GM18498 (cell line): ENCODE results near the gene C2.

Source experiments
- ATAC-seq: cut with Tn5 transposase; IDR thresholded peaks from one replicate; pipeline ENCODE4 v1.9.1; 2021; ENCODE audit warnings: mild to moderate bottlenecking, moderate library complexity; ENCODE audit not compliant: unreplicated experiment

C2 gene

DNA sequence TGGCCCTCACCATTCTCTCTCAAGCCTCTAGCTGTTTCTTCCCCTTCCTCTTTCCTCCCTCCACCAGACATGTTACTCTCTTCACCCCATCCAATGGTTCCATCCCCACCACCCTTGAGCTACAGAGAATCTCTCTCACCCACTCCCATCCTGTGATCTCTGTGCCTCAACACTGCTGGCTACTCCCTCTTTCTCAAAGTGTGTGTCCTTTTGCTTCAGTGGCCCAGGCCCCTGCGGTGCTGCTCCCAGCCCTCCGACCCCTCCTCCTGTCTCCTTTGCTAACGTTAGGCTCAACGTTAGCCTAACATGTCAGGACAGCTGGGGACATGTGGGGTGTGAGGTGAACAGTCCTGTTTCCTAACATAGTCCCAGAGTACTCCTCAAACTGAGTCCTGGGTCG, 25.4 kb downstream of the C2 start:
- ATAC-seq, result no peak

DNA sequence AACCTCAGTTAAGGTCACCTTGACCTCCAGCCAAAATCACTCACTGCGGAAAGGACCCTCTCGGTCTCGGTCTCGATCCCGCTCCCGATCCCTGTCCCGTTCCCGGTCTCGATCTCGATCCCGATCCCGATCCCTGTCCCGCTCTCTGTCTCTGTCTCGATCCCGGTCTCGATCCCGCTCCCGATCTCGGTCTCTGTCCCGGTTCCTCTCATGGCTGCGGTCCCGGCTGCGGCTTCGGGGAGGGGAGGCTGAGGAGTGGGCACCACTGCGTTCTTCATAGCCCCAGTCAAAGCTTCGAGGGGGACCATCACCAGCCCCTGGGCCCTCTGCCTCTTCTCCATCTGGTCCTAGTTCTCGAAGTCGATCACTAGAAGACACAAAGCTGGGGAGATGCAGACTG, 27.0 kb downstream of the C2 start:
- ATAC-seq, result no peak

DNA sequence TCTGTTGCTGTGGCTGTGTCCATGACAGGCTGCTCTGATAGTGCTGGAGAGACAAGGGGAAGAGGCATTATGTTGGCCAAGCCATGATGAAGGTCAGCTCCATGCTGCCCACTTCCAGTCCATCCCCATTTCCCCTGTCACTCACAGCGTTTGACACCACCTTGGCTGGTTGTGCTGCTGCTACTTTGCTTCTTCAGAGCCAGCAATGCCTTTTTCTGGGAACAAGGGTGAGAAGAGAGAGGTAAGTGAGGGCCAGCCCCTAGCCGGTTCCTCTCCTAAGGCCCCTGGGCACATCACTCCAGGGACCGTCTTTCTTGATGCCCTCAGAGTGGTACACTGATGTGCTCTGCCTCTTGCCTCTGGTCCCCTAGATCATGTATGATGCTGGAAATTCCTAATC, 29.3 kb downstream of the C2 start:
- ATAC-seq, result no peak

DNA sequence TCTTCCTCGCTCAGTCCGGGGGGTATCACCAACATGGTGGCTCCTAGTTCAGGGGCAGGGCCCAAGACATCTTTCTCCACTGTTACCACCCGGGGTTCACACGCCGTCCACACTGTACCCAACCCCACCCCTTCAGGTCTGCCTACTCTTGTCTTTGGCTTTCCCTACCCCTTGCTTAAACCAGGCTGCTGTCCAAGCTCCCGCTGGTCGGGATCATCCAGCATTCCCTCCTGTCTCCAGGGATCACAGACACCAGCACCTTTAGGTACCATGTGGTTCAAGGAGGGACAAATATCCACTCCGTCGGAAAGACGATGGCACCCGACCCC, 30.9 kb downstream of the C2 start:
- ATAC-seq, result peak; percentile 3

DNA sequence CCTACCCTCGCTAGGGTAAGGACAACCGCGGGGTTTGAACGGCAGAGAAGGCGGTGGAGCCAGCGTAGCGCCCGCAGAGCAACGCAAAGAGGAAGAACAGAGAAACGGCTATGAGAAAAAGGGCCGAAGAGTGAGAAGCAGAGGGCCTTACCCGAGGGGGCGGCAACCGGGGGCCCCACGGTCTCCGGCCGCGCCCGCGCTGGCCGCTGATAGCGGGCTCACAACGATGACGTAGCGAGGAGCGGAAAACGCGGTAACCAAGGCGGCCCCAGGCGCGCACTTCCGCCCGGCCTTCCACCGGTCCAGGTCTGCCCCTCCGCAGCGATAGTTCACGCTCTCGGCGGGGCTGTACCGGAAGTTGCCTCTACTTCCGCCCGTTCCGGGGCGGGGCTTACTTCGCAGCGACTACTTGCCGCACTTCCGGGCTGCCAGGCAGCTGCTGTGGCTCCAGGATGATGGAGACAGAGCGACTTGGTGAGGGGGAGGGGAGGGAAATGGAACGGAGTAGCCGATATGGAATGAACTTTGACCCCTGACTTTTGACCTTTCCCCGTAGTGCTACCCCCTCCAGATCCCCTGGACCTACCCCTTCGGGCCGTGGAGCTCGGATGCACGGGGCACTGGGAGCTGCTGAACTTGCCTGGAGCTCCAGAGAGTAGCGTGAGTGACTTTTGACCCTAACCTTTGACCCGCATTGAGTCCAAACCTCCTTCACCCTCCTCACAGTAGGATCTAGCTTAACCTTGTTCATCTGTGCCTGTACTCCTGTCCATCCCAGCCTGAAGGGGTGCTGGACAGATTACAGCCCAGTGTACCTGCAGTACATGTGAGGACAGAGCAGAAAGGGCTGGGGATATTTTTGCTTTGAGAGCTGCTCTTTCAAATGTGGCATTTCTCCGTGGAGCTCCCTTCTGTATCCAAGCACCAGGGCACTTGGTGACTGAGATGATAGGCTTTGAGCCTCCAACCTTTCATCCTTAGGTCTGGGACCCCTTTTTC, 31.5 kb downstream of the C2 start, which contains the start of the genes NELFE and SKIC2:
NELFE (minus strand) TSS at position 231 of the 999 bp plus-strand sequence. CDS start 525 bp downstream, outside the sequence.
SKIC2 (plus strand) TSS at position 435 of the 999 bp plus-strand sequence; CDS start at position 453, 18 bp downstream.
- peak; percentile 97 for ATAC-seq

DNA sequence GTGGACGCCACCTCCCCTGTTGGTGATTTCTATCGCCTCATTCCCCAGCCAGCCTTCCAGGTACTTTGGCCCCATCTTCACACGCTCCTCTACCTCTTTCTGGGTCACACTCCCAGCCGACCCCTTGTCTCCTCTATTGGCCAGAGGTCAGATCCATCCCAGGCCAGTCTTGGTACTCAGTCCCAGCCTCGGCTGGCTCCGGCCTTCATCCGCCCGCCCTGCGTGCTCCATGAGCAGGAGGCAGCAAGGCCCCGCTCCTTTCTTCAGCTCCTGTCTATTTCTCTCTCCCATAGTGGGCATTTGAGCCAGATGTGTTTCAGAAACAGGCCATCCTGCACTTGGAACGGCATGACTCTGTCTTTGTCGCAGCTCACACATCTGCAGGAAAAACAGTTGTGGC, 34.1 kb downstream of the C2 start:
- ATAC-seq, result no peak

DNA sequence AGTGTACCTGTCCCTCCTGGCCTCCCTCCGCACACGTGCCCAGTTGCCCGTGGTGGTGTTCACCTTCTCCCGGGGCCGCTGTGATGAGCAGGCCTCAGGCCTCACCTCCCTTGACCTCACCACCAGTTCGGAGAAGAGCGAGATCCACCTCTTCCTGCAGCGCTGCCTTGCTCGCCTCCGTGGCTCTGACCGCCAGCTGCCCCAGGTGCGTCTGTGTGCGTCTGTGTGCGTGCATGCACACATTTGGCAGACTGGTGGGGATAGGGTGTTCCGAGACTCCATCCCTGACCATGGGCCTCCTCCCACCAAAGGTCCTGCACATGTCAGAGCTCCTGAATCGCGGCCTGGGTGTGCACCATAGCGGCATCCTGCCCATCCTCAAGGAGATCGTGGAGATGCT, 36.4 kb downstream of the C2 start:
- ATAC-seq, result no peak

DNA sequence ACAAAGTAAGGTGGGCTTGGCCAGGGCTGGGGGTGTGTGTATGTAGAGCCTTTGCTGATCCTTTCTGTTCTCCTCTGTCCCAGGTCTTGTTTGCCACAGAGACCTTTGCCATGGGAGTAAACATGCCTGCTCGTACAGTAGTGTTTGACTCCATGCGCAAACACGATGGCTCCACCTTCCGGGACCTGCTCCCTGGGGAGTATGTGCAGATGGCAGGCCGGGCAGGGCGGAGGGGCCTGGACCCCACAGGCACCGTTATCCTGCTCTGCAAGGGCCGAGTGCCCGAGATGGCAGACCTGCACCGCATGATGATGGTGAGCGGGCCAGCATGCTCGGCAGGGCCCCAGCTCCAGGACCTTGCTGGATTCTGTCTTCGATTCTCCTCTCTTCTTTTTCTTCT, 38.2 kb downstream of the C2 start:
- no peak for ATAC-seq

DNA sequence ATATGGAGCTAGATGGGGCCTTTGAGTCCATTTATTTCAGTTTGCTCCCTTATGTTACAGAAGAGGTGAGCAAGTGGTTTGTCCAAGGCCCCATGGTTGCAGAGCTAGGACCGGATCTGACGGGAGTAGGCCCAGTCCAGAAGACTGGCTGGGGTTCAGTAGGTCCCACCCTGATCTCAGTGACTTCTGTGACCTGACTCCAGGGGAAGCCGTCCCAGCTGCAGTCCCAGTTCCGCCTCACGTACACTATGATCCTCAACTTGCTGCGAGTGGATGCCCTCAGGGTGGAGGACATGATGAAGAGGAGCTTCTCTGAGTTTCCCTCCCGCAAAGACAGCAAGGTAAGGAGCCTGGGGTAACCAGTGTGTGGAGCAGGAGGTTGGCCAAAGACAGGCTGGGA, 39.0 kb downstream of the C2 start:
- no peak for ATAC-seq

DNA sequence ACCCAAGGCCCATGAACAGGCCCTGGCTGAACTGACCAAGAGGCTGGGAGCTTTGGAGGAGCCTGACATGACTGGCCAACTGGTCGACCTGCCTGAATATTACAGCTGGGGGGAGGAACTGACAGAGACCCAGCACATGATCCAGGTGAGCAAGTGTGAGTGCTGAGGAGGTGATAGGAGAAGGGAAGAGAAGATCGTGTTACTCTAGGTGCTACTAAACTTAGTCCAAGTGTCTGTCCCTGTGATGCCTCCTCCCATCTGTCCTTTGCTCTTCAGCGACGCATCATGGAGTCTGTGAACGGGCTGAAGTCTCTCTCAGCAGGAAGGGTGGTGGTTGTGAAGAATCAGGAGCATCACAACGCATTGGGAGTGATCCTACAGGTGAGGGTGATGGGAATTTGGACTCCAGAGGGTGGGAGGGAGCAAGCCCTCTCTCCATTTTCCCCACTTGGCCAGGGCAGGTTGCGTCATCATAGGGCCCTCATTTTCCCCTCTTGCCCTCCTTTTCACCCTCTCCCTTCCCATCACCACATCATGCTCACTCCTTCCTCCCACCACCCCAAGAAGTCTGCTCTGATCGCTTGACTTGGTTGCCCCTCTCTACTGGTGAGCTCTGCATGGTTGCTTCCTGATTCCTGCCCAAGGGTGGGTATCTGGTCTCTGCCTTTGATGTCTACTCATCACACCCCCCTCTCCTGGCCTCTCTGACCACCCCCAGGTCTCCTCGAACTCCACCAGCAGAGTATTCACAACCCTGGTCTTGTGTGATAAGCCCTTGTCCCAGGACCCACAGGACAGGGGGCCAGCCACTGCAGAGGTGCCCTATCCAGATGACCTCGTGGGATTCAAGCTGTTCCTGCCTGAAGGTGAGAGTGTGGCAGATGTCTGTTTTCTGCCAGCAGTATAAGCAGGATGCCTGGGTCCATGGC, 39.7 kb downstream of the C2 start:
- no peak for ATAC-seq

DNA sequence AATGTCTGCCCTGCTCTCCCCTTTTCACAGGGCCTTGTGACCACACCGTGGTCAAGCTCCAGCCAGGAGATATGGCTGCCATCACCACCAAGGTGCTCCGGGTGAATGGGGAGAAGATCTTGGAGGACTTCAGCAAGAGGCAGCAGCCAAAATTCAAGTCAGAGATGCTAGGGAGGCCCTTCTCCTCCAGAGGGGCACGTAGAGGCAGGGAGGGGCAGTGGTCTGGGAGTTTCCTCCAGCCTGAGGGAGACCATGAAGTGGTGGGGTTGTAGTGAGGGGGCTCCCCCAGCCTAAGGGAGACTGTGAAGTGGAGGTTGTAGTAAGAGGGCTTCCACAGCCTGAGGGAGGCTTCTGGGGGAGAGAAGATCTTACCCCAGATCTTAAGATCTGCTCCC, 40.4 kb downstream of the C2 start:
- ATAC-seq, result no peak

DNA sequence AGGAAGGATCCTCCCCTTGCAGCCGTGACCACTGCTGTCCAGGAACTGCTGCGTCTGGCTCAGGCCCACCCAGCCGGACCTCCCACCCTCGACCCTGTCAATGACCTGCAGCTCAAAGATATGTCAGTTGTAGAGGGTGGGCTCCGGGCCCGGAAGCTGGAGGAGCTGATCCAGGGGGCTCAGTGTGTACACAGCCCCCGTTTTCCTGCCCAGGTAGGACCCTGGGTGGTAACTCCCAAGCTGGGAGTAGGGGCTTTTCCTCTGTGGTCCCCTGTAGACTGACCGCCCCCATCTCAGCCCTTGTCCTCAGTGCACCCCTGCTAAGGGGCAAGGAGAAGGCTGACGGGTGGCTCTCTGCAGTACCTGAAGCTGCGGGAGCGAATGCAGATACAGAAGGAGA, 40.8 kb downstream of the C2 start:
- ATAC-seq, result no peak

DNA sequence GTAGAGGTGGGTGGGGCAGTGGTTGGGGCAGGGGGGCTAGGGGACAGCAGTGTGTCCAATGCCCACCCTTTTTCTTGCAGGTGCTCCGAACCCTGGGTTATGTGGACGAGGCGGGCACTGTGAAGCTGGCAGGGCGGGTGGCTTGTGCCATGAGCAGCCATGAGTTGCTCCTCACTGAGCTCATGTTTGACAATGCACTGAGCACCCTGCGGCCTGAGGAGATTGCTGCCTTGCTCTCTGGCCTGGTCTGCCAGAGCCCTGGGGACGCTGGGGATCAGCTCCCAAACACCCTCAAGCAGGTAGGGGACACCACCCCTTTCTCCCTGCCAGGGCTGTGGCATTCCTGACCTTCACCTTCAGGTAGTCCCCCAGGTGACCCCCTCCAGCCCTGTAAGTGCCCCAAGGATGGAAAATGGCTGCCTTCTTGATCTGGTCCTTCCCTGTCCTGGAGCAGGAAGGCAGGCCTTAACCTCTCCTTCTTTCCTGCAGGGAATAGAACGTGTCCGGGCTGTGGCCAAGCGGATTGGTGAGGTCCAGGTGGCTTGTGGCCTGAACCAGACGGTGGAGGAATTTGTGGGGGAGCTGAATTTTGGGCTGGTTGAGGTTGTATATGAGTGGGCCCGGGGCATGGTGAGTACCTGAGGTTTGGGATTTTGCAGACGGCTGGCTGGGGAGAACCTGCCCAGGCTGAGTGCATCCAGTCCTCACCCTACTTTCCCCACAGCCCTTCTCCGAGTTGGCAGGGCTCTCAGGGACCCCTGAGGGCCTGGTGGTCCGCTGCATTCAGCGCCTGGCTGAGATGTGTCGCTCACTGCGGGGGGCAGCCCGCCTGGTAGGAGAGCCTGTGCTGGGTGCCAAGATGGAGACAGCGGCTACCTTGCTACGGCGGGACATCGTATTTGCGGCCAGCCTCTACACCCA, 41.5 kb downstream of the C2 start:
- ATAC-seq, result no peak

DNA sequence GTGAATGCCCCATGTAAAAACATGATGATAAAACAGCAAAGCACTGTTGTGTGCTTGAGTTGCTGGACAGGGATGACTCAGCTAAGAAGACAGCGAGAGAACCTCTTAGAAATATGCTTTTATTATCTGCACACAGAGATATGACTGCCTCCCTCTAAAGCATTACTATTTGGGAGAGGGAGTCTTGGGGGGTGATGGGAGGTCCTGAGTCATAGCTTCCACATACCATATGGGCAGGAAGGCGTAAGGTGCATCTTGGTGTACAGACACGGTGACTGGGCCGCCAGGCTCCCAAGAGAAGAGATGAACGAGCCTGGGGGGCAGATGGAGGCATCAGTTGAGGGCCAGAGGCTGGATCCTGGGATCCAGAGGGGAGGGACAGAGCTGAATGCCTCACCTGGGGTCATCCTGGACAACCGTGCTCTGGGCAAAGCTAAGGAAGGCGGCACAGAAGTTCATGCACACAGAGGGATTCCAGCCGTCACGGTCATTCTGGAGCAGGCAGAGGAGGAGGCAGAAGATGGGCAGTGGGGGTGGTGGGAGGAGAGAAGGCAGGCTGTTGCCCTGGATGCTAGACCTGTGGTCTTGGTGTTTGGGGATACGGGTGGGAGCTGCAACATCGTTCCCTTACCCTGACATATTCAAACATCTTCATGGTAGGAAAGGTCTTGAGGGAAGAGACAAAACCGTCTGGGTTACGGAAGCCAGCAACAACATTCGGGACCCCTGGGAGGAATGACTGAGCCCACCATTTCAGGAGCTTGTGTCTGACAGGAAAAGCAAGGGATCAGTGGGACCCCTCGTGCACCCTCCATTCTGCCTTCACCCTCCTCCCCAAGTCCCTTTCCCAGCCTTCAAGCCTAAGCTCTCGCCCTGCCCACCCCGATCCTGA, 42.4 kb downstream of the C2 start:
- ATAC-seq, result no peak

DNA sequence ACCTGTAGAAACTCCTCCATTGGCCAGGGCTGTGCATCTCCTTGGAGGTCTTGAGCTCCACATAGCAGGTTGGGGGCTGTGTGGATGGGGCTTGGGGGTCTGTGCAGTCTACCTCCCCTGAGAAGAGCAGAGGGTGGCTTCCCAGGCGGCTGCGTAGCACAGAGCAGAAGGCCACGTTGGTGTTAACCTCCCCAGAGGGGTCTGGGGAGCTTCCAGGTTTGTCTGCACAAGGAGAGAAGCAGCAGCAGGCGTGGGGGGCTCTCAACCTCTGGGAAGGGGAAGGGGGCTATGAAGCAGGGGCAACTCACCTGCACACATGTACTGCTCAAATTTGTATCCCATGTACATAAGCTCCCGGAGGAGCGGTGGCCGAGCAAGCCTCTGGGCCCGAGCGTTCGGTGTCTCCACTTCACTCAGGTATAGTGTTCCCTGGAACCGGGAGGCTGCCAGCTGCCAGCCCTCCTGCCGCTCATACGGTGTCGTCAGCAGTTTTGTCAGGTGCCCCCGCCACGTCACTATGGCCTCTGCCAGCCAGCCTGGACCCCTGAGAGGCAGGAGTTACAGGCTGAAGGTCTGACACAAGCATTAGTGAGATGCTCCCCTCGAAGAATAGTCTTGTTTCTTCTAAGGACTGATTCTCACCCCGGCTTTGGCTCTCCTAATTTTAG, 43.2 kb downstream of the C2 start:
- no peak for ATAC-seq

DNA sequence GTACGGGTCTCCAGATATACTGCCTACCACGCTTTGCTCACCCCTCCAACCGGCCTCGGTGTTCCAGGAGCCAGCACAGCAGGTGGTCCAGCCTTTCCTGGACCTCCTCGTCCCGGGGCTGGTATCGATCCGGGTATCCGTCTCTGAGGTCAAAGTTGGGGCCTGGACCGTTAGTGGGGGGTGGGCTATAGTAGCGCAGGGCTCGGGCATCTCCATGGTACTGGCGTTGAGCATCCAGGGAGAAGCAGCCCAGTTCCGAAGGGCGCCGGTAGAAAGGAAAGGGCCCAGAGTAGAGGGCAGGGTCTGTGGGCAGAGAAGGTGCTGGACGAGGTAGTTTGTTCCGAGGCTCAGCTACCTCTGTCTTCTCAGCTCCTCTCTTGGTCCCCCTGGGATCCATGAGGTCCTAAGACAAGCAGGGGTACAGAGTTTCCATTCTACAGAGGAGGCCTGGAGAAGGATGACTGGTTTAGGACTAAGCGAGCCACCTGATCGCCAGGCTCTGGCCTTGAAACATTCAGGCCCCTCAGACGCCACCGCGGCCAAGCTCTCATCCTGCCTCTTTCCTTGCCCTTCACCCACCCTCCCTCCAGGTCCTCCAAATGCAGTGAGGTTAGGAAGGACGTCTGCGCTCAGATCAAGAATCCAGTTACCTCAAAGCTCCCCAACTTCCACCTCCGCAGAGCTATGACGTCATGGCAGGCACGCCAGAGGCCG, 43.9 kb downstream of the C2 start:
- no peak for ATAC-seq

DNA sequence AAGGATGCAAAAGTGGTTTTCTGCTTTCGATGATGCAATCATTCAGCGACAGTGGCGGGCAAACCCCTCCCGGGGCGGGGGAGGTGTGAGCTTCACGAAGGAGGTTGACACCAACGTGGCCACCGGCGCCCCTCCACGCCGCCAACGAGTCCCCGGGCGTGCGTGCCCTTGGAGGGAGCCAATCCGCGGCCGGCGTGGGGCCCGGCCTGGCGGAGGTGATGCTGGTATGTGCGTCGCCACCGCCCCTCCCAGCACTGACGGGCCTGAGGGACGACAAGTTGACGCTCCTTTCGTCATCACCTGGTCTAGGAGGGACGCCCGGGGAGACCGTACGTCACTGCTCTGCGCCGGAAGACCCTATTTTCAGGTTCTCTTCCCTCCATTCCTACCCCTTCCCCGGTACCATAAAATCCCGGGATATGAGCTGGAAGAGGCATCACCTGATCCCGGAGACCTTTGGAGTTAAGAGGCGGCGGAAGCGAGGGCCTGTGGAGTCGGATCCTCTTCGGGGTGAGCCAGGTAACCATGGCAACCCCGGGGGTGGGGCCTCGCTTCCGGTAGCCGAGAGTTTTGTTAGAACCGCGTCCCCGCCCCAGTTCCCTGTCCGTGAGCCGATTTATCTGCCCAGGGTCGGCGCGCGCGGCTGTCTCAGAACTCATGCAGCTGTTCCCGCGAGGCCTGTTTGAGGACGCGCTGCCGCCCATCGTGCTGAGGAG, 44.6 kb downstream of the C2 start, which contains the start of gene DXO:
DXO (minus strand) TSS at position 146 of the 716 bp plus-strand sequence. CDS start 463 bp downstream, outside the sequence.
- ATAC-seq, result peak; percentile 90
